Left ventricle myocardium inferior (tissue), 1 donor: ENCODE data around the gene TPP1. TPM values are rescaled to one million over a fixed set of nuclear protein-coding genes. Genes with fewer than 3 reads are reported as not detected.

Source experiments
- DNase-seq: peaks from one replicate; pipeline ENCODE4 v3.0.0-alpha.2; 2020
- H3K27ac ChIP-seq: fragments of 200-600 bp; replicated peaks from 2 replicates; pipeline ENCODE4 v1.8.0; 2021
- H3K27me3 ChIP-seq: fragments of 200-600 bp; 2 replicates; pipeline ENCODE4 v1.8.0; 2021; ENCODE audit warnings: low read depth
- H3K36me3 ChIP-seq: fragments of 200-600 bp; 2 replicates; pipeline ENCODE4 v1.8.0; 2021
- H3K4me1 ChIP-seq: fragments of 200-600 bp; 2 replicates; pipeline ENCODE4 v1.8.0; 2021
- H3K4me3 ChIP-seq: fragments of 200-600 bp; 2 replicates; pipeline ENCODE4 v1.8.0; 2021; ENCODE audit warnings: mild to moderate bottlenecking, moderate library complexity
- H3K9me3 ChIP-seq: fragments of 200-600 bp; replicated peaks from 2 replicates; pipeline ENCODE4 v1.8.0; 2021
- CTCF ChIP-seq: fragments of 200-600 bp; IDR thresholded peaks from 2 replicates; pipeline ENCODE4 v1.8.0; 2021; ENCODE audit warnings: antibody characterized with exemption, mild to moderate bottlenecking, borderline replicate concordance
- intact Hi-C: fragments of 100-400 bp; cut with micrococcal nuclease; formaldehyde crosslinking; loops from one replicate; pipeline ENCODE4 v1.11.0; 2022
- total RNA-seq: library from RNA; stranded (reverse); fragmentation: NEBNext Ultra II Directional; extraction: Animal tissue kit (Norgen Biotek cat#: 25700); gene quantifications from one replicate; pipeline ENCODE4 v1.2.1, GENCODE V29; 2021
- donor health status: DM: no; HTN: yes; CAD: no; lungs with severe emphysema.

TPP1 gene
- total RNA-seq, 1 donor from 2014 or later = 84.2 TPM

- TF ChIP-seq CTCF = no peak
- intact Hi-C loops = no loop called here
- H3K4me1 ChIP-seq = peaks cover 92% of the 10 kb centered on the region
- no peak overlapping the region for H3K4me3 ChIP-seq
- DNase-seq = no peak
- H3K27ac ChIP-seq = peak overlapping the region; percentile 98
- peaks cover 38% of the 10 kb centered on the region for H3K36me3 ChIP-seq
- no peaks in the 10 kb centered on the region for H3K27me3 ChIP-seq
- H3K9me3 ChIP-seq = no peaks in the 10 kb centered on the region
Observed at GRCh38 chr11:6608726-6609501, 10.3 kb downstream of the TPP1 start.

GRCh38 chr11:6608011-6608410 is 11.2 kb downstream of the TPP1 start:
- TF ChIP-seq CTCF = no peak
- H3K4me3 ChIP-seq = peak overlapping the region; percentile 90
- peak overlapping the region; percentile 98 for H3K27ac ChIP-seq
- no peak for DNase-seq
- H3K27me3 ChIP-seq = no peaks in the 10 kb centered on the region
- peaks cover 38% of the 10 kb centered on the region for H3K36me3 ChIP-seq
- intact Hi-C loops = no loop called here
- no peaks in the 10 kb centered on the region for H3K9me3 ChIP-seq
- H3K4me1 ChIP-seq = peaks cover 93% of the 10 kb centered on the region

GRCh38 chr11:6607190-6607795 is 11.9 kb downstream of the TPP1 start:
- Histone ChIP-seq H3K9me3 (no peaks in the 10 kb centered on the region), H3K4me1 (peaks cover 93% of the 10 kb centered on the region), H3K27me3 (no peaks in the 10 kb centered on the region), H3K27ac (peak overlapping the region; percentile 98), H3K4me3 (peak overlapping the region; percentile 90), H3K36me3 (peaks cover 38% of the 10 kb centered on the region)
- DNase-seq = no peak
- intact Hi-C loops = loop anchor here (2.0 kb wide), 1 partner anchor 76 kb away; the partner anchor contains the start of gene MRPL17
- no peak for TF ChIP-seq CTCF

GRCh38 chr11:6606471-6607189 is 12.6 kb downstream of the TPP1 start:
- peak overlapping the region; percentile 98 for H3K27ac ChIP-seq
- DNase-seq = peak; percentile 95
- H3K36me3 ChIP-seq = peaks cover 38% of the 10 kb centered on the region
- intact Hi-C loops = loop anchor here (2.0 kb wide), 1 partner anchor 76 kb away; the partner anchor contains the start of gene MRPL17
- no peak for TF ChIP-seq CTCF
- no peaks in the 10 kb centered on the region for H3K27me3 ChIP-seq
- H3K4me3 ChIP-seq = peak overlapping the region; percentile 90
- H3K9me3 ChIP-seq = no peaks in the 10 kb centered on the region
- peaks cover 98% of the 10 kb centered on the region for H3K4me1 ChIP-seq

GRCh38 chr11:6604790-6605189 is 14.4 kb downstream of the TPP1 start:
- intact Hi-C loops = no loop called here
- Histone ChIP-seq H3K4me3 (peak overlapping the region; percentile 90), H3K4me1 (peaks cover 98% of the 10 kb centered on the region), H3K27ac (peak overlapping the region; percentile 98), H3K9me3 (no peaks in the 10 kb centered on the region), H3K36me3 (peaks cover 40% of the 10 kb centered on the region), H3K27me3 (no peaks in the 10 kb centered on the region)
- no peak for DNase-seq
- no peak for TF ChIP-seq CTCF
